ENCODE measurements around the gene TNPO2. TPM values are rescaled to one million over a fixed set of nuclear protein-coding genes. Genes with fewer than 3 reads are reported as not detected.

The TNPO2 gene
- total and polyA plus RNA-seq, 8 donors, result 15.7 to 37.2 (median 25.2) TPM

- Histone ChIP-seq H3K9me3 (no peaks in the 10 kb centered on the region), H3K4me1 (no peaks in the 10 kb centered on the region), H3K36me3 (peaks cover 0 to 38% (median 25%) of the 10 kb centered on the region in 3 donors), H3K4me3 (no peak overlapping the region), H3K27me3 (no peaks in the 10 kb centered on the region), H3K27ac (no peak overlapping the region)
- WGBS, 2 donors, result 92 to 97% methylated on average over 11 of the region's 11 CpGs
- DNase-seq (no peak), ATAC-seq (no peak), FAIRE-seq (no peak)
- intact Hi-C loops (cut with DNase I), result loop anchor here in 1 of 3 donors (5.0 kb wide), 1 partner anchor 35 kb away; the partner anchor contains the start of genes PRDX2 and THSD8
- TF ChIP-seq CTCF (IDR thresholded peaks at IDR 0.05), result no peak
Observed at GRCh38 chr19:12767150-12767549, 43.4 kb upstream of the TNPO2 start.

GRCh38 chr19:12766051-12766521 is 42.4 kb upstream of the TNPO2 start:
- peak; percentile 38 to 54 (median 52) for TF ChIP-seq CTCF (IDR thresholded peaks at IDR 0.05)
- H3K27ac ChIP-seq, result no peak overlapping the region
- H3K4me3 ChIP-seq, result peak overlapping the region in 2 of 4 donors; percentile 20 to 35
- FAIRE-seq (no peak), DNase-seq (peak in 5 of 6 donors; percentile 63 to 91 (median 87)), ATAC-seq (peak; percentile 75 to 95 (median 84))
- H3K27me3 ChIP-seq, result no peaks in the 10 kb centered on the region
- no peaks in the 10 kb centered on the region for H3K4me1 ChIP-seq
- intact Hi-C loops (cut with DNase I), result loop anchor here in 1 of 3 donors (5.0 kb wide), 1 partner anchor 36 kb away; the partner anchor contains the start of genes PRDX2 and THSD8
- H3K36me3 ChIP-seq, result peaks cover 0 to 38% (median 25%) of the 10 kb centered on the region in 3 donors
- no peaks in the 10 kb centered on the region for H3K9me3 ChIP-seq
- 44 to 86% methylated on average over 30 of the region's 30 CpGs for WGBS, 2 donors

GRCh38 chr19:12764698-12765097 is 41.0 kb upstream of the TNPO2 start:
- ATAC-seq, result no peak
- Histone ChIP-seq H3K27ac (no peak overlapping the region), H3K4me1 (no peaks in the 10 kb centered on the region), H3K27me3 (no peaks in the 10 kb centered on the region), H3K36me3 (peaks cover 0 to 36% (median 24%) of the 10 kb centered on the region in 3 donors), H3K9me3 (no peaks in the 10 kb centered on the region), H3K4me3 (no peak overlapping the region)
- TF ChIP-seq CTCF (IDR thresholded peaks at IDR 0.05), result no peak
- intact Hi-C loops (cut with DNase I), result loop anchor here in 2 of 3 donors (5.0 kb wide), 3 partner anchors 33 to 78 kb away; partner anchors contain the start of genes PRDX2 (in 1 of the 2) and THSD8 (in 1 of the 2)
- no peak for DNase-seq
- FAIRE-seq, result no peak
- WGBS, 2 donors, result 97 to 99% methylated on average over 16 of the region's 16 CpGs

GRCh38 chr19:12763100-12763499 is 39.4 kb upstream of the TNPO2 start:
- TF ChIP-seq CTCF (IDR thresholded peaks at IDR 0.05), result no peak
- H3K4me1 ChIP-seq, result no peaks in the 10 kb centered on the region
- ATAC-seq (no peak), DNase-seq (no peak), FAIRE-seq (no peak)
- no peak overlapping the region for H3K4me3 ChIP-seq
- intact Hi-C loops (cut with DNase I), result loop anchor here in 1 of 3 donors (5.0 kb wide), 2 partner anchors 34 to 79 kb away; no protein-coding TSS in a partner anchor
- WGBS, 2 donors, result 91 to 93% methylated on average over 11 of the region's 11 CpGs
- H3K9me3 ChIP-seq, result no peaks in the 10 kb centered on the region
- H3K27me3 ChIP-seq, result no peaks in the 10 kb centered on the region
- no peak overlapping the region for H3K27ac ChIP-seq
- H3K36me3 ChIP-seq, result peaks cover 0 to 25% (median 19%) of the 10 kb centered on the region in 3 donors

GRCh38 chr19:12759686-12760085 is 36.0 kb upstream of the TNPO2 start:
- H3K4me3 ChIP-seq, result no peak overlapping the region
- no peaks in the 10 kb centered on the region for H3K27me3 ChIP-seq
- H3K36me3 ChIP-seq, result peaks cover 0 to 15% (median 7%) of the 10 kb centered on the region in 3 donors
- ATAC-seq, result no peak
- intact Hi-C loops (cut with DNase I), result loop anchor here in 2 of 3 donors (5.0 to 10.0 kb wide), 3 partner anchors 38 to 85 kb away; no protein-coding TSS in a partner anchor
- DNase-seq, result no peak
- H3K27ac ChIP-seq, result no peak overlapping the region
- no peak for FAIRE-seq
- no peak for TF ChIP-seq CTCF (IDR thresholded peaks at IDR 0.05)
- WGBS, 2 donors, result 82 to 87% methylated on average over 6 of the region's 6 CpGs
- H3K9me3 ChIP-seq, result no peaks in the 10 kb centered on the region
- H3K4me1 ChIP-seq, result no peaks in the 10 kb centered on the region
